ENCODE results near the gene DSG3.

DNA sequence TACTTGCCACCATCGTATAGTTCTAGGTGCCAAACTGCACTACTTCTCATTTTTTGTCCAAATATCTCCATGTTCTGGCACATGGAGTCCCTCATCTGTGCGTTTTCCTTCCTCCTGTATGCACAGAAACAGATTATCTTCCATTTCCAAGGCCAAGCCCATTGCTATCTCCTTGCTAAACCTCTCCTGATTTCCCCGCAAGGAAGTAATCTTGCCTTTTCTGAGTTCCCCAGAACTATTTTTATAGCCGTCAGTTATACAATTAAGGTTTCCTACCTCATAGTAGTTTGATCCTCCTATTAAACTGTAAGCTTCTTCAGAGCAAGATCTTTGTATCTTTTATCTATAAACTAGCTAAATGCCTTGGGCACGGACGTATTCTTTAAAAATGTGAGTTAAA lies 57.6 kb downstream of the DSG3 start:
- TF ChIP-seq, protein P1, sequence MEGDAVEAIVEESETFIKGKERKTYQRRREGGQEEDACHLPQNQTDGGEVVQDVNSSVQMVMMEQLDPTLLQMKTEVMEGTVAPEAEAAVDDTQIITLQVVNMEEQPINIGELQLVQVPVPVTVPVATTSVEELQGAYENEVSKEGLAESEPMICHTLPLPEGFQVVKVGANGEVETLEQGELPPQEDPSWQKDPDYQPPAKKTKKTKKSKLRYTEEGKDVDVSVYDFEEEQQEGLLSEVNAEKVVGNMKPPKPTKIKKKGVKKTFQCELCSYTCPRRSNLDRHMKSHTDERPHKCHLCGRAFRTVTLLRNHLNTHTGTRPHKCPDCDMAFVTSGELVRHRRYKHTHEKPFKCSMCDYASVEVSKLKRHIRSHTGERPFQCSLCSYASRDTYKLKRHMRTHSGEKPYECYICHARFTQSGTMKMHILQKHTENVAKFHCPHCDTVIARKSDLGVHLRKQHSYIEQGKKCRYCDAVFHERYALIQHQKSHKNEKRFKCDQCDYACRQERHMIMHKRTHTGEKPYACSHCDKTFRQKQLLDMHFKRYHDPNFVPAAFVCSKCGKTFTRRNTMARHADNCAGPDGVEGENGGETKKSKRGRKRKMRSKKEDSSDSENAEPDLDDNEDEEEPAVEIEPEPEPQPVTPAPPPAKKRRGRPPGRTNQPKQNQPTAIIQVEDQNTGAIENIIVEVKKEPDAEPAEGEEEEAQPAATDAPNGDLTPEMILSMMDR (IDR thresholded peaks at IDR 0.05) = no peak
- TF ChIP-seq EZH2 (IDR thresholded peaks at IDR 0.05) (no peak), EZH2phosphoT487 (IDR thresholded peaks at IDR 0.05) (no peak)

Data from neural progenitor cell (in vitro differentiated cells).